ENCODE results near the gene ENPP6.
"Not testable (repeated sequence)": the region's sequence is repeated elsewhere in the genome, so short reads cannot be mapped to it uniquely, and the experiment has no call there.

GRCh38 chr4:184207734-184208607, 9.7 kb downstream of the ENPP6 start:
- TF ChIP-seq EZH2 (optimal IDR thresholded peaks at IDR 0.05; ENCODE audit: low read depth, low read length): not testable (repeated sequence)
- TF ChIP-seq, protein P1, sequence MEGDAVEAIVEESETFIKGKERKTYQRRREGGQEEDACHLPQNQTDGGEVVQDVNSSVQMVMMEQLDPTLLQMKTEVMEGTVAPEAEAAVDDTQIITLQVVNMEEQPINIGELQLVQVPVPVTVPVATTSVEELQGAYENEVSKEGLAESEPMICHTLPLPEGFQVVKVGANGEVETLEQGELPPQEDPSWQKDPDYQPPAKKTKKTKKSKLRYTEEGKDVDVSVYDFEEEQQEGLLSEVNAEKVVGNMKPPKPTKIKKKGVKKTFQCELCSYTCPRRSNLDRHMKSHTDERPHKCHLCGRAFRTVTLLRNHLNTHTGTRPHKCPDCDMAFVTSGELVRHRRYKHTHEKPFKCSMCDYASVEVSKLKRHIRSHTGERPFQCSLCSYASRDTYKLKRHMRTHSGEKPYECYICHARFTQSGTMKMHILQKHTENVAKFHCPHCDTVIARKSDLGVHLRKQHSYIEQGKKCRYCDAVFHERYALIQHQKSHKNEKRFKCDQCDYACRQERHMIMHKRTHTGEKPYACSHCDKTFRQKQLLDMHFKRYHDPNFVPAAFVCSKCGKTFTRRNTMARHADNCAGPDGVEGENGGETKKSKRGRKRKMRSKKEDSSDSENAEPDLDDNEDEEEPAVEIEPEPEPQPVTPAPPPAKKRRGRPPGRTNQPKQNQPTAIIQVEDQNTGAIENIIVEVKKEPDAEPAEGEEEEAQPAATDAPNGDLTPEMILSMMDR (IDR thresholded peaks at IDR 0.05; ENCODE audit: low read length): not testable (repeated sequence)
